A673 (cell line): Measurements from ENCODE around the gene ARHGAP6.

Source experiments
- EZH2 ChIP-seq: fragments of 200-600 bp; sonication (generic); IDR thresholded peaks from 2 replicates; pipeline ENCODE4 v1.6.1; 2017; ENCODE audit warnings: borderline replicate concordance, low read depth, mild to moderate bottlenecking, mixed read lengths, antibody characterized with exemption, low read length; ENCODE audit not compliant: poor library complexity, severe bottlenecking
- TF ChIP-seq, protein P1 (sequence below): fragments of 300-800, 200-600 bp; sonication (generic); conservative IDR thresholded peaks from 2 replicates; pipeline ENCODE4 v1.5.1; 2017; ENCODE audit warnings: low read depth, mild to moderate bottlenecking, antibody characterized with exemption, low read length, moderate library complexity, mixed read lengths

DNA sequence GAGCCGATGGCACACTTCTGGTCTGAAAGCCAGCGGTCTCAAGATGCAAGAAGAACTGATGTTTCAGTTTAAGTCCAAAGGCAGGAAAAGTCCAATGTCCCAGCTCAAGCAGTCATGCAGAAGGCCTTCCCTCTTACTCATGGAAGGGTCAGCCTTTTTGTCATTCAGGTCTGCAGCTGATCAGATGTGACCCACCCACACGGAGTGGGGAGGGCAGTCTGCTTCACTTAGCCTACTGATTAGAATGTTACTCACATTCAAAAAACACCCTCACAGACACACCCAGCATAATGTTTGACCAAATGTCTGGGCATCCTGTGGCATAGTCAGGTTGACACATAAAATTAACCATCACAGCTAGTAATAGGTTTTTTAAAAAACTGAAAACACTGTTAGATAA is 548.0 kb downstream of the ARHGAP6 start:
- TF ChIP-seq, protein P1, sequence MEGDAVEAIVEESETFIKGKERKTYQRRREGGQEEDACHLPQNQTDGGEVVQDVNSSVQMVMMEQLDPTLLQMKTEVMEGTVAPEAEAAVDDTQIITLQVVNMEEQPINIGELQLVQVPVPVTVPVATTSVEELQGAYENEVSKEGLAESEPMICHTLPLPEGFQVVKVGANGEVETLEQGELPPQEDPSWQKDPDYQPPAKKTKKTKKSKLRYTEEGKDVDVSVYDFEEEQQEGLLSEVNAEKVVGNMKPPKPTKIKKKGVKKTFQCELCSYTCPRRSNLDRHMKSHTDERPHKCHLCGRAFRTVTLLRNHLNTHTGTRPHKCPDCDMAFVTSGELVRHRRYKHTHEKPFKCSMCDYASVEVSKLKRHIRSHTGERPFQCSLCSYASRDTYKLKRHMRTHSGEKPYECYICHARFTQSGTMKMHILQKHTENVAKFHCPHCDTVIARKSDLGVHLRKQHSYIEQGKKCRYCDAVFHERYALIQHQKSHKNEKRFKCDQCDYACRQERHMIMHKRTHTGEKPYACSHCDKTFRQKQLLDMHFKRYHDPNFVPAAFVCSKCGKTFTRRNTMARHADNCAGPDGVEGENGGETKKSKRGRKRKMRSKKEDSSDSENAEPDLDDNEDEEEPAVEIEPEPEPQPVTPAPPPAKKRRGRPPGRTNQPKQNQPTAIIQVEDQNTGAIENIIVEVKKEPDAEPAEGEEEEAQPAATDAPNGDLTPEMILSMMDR = no peak
- no peak for TF ChIP-seq EZH2
